ENCODE data around the gene KDM6B.

Gene KDM6B

GRCh38 chr17:7820231-7820630 is 13.8 kb upstream of the KDM6B start:
- TF ChIP-seq CTCF (IDR thresholded peaks at IDR 0.05; ENCODE audit: insufficient read depth, low read depth, low read length, missing control alignments) = no peak
- H3K4me3 ChIP-seq (ENCODE audit: low read length) = no peak overlapping the region
- DNase-seq (ENCODE audit: low read depth) = no peak

- TF ChIP-seq CTCF (IDR thresholded peaks at IDR 0.05; ENCODE audit: insufficient read depth, low read depth, low read length, missing control alignments) = no peak
- no peak for DNase-seq (ENCODE audit: low read depth)
- no peak overlapping the region for H3K4me3 ChIP-seq (ENCODE audit: low read length)
These were observed 11.9 kb upstream of the KDM6B start for GRCh38 chr17:7822126-7822525.

- H3K4me3 ChIP-seq (ENCODE audit: low read length) = no peak overlapping the region
- TF ChIP-seq CTCF (IDR thresholded peaks at IDR 0.05; ENCODE audit: insufficient read depth, low read depth, low read length, missing control alignments) = no peak
- DNase-seq (ENCODE audit: low read depth) = no peak
These were observed 10.4 kb upstream of the KDM6B start for GRCh38 chr17:7823581-7824001.

- TF ChIP-seq CTCF (IDR thresholded peaks at IDR 0.05; ENCODE audit: insufficient read depth, low read depth, low read length, missing control alignments) = no peak
- H3K4me3 ChIP-seq (ENCODE audit: low read length) = no peak overlapping the region
- DNase-seq (ENCODE audit: low read depth) = no peak
These were observed 9.7 kb upstream of the KDM6B start for GRCh38 chr17:7824021-7824924.

GRCh38 chr17:7825206-7825990 is 8.6 kb upstream of the KDM6B start:
- no peak for TF ChIP-seq CTCF (IDR thresholded peaks at IDR 0.05; ENCODE audit: insufficient read depth, low read depth, low read length, missing control alignments)
- no peak overlapping the region for H3K4me3 ChIP-seq (ENCODE audit: low read length)
- no peak for DNase-seq (ENCODE audit: low read depth)

GRCh38 chr17:7830616-7831015 is 3.4 kb upstream of the KDM6B start:
- TF ChIP-seq CTCF (IDR thresholded peaks at IDR 0.05; ENCODE audit: insufficient read depth, low read depth, low read length, missing control alignments) = no peak
- no peak overlapping the region for H3K4me3 ChIP-seq (ENCODE audit: low read length)
- DNase-seq (ENCODE audit: low read depth) = no peak
